PC-3 (cell line): ENCODE measurements around the gene PITHD1.

Experiments
- CTCF ChIP-seq: fragments of 300-600 bp; sonication (generic); conservative IDR thresholded peaks from 2 replicates; pipeline ENCODE4 v1.5.1; 2017; ENCODE audit warnings: antibody characterized with exemption, low read depth, mild to moderate bottlenecking, low read length
- EZH2 ChIP-seq: fragments of 300-600 bp; sonication (generic); IDR thresholded peaks from one replicate; pipeline ENCODE4 v1.6.1; 2017; ENCODE audit warnings: antibody characterized with exemption, mild to moderate bottlenecking, low read length; ENCODE audit not compliant: unreplicated experiment
- EZH2phosphoT487 ChIP-seq: fragments of 300-600 bp; sonication (generic); IDR thresholded peaks from 2 replicates; pipeline ENCODE4 v1.6.1; 2018; ENCODE audit warnings: mild to moderate bottlenecking, antibody characterized with exemption, low read length, borderline replicate concordance

- TF ChIP-seq CTCF (no peak), EZH2phosphoT487 (no peak), EZH2 (no peak)
Observed at GRCh38 chr1:23816361-23816760, 38.1 kb downstream of the PITHD1 start.
